Glutamatergic neuron (in vitro differentiated cells): ENCODE measurements around the gene FLCN. TPM values are rescaled to one million over a fixed set of nuclear protein-coding genes. Genes with fewer than 3 reads are reported as not detected.
"Not testable (repeated sequence)": the region's sequence is repeated elsewhere in the genome, so short reads cannot be mapped to it uniquely, and the experiment has no call there.

Experiments used
- DNase-seq: peaks from one replicate; pipeline ENCODE4 v3.0.0; 2022
- H3K27ac Mint-ChIP-seq: one replicate; pipeline ENCODE4 v1.8.0; 2020; ENCODE audit warnings: mild to moderate bottlenecking, mixed read lengths, inconsistent platforms; ENCODE audit not compliant: unreplicated experiment
- H3K27me3 Mint-ChIP-seq: one replicate; pipeline ENCODE4 v1.8.0; 2020; ENCODE audit warnings: mild to moderate bottlenecking, moderate library complexity, mixed read lengths, inconsistent platforms; ENCODE audit not compliant: unreplicated experiment
- H3K36me3 Mint-ChIP-seq: one replicate; pipeline ENCODE4 v1.8.0; 2020; ENCODE audit warnings: mild to moderate bottlenecking, mixed read lengths, inconsistent platforms; ENCODE audit not compliant: unreplicated experiment
- H3K4me1 Mint-ChIP-seq: one replicate; pipeline ENCODE4 v1.8.0; 2020; ENCODE audit warnings: mild to moderate bottlenecking, low read depth, mixed read lengths, inconsistent platforms; ENCODE audit not compliant: unreplicated experiment
- H3K4me3 Mint-ChIP-seq: one replicate; pipeline ENCODE4 v1.8.0; 2020; ENCODE audit warnings: mild to moderate bottlenecking, mixed read lengths, inconsistent platforms; ENCODE audit not compliant: unreplicated experiment
- H3K9me3 Mint-ChIP-seq: one replicate; pipeline ENCODE4 v1.8.0; 2020; ENCODE audit warnings: mild to moderate bottlenecking, moderate library complexity, mixed read lengths, inconsistent platforms; ENCODE audit not compliant: unreplicated experiment
- CTCF ChIP-seq: fragments of 200-600 bp; sonication (generic); IDR thresholded peaks from one replicate; pipeline ENCODE4 v1.5.0; 2021; ENCODE audit not compliant: partially characterized antibody, unreplicated experiment
- total RNA-seq: library from RNA; stranded (reverse); fragmentation: NEBNext Ultra II Directional; extraction: Animal tissue kit (Norgen Biotek cat#: 25700); gene quantifications from one replicate; pipeline ENCODE4 v1.2.1, GENCODE V29; 2021; ENCODE audit not compliant: unreplicated experiment

Gene FLCN
- total RNA-seq, 1 donor from 2014 or later, result 131 TPM

GRCh38 chr17:17189559-17189958 is 47.4 kb downstream of the FLCN start:
- peaks cover 23% of the 10 kb centered on the region for H3K4me1 Mint-ChIP-seq
- no peak overlapping the region for H3K4me3 Mint-ChIP-seq
- no peak for TF ChIP-seq CTCF
- H3K27me3 Mint-ChIP-seq, result peaks cover 6% of the 10 kb centered on the region
- DNase-seq, result no peak
- peaks cover 14% of the 10 kb centered on the region for H3K9me3 Mint-ChIP-seq
- H3K27ac Mint-ChIP-seq, result no peak overlapping the region
- peaks cover 9% of the 10 kb centered on the region for H3K36me3 Mint-ChIP-seq

- H3K4me3 Mint-ChIP-seq, result no peak overlapping the region
- peaks cover 16% of the 10 kb centered on the region for H3K9me3 Mint-ChIP-seq
- no peak for TF ChIP-seq CTCF
- peaks cover 6% of the 10 kb centered on the region for H3K27me3 Mint-ChIP-seq
- H3K4me1 Mint-ChIP-seq, result peaks cover 27% of the 10 kb centered on the region
- no peak for DNase-seq
- peaks cover 9% of the 10 kb centered on the region for H3K36me3 Mint-ChIP-seq
- no peak overlapping the region for H3K27ac Mint-ChIP-seq
These were observed 48.4 kb downstream of the FLCN start for GRCh38 chr17:17188586-17188985.

- no peak for TF ChIP-seq CTCF
- Mint-ChIP-seq H3K27ac (peak overlapping the region; percentile 43), H3K4me3 (no peak overlapping the region), H3K9me3 (peaks cover 15% of the 10 kb centered on the region), H3K27me3 (peaks cover 6% of the 10 kb centered on the region), H3K36me3 (peaks cover 9% of the 10 kb centered on the region), H3K4me1 (peaks cover 25% of the 10 kb centered on the region)
- DNase-seq, result no peak
These were observed 50.1 kb downstream of the FLCN start for GRCh38 chr17:17186551-17187505.

GRCh38 chr17:17186051-17186450 is 50.9 kb downstream of the FLCN start:
- Mint-ChIP-seq H3K36me3 (peaks cover 9% of the 10 kb centered on the region), H3K27me3 (peaks cover 6% of the 10 kb centered on the region), H3K9me3 (peaks cover 14% of the 10 kb centered on the region), H3K4me3 (no peak overlapping the region), H3K4me1 (peaks cover 24% of the 10 kb centered on the region), H3K27ac (no peak overlapping the region)
- DNase-seq, result no peak
- no peak for TF ChIP-seq CTCF

GRCh38 chr17:17184985-17185757 is 51.8 kb downstream of the FLCN start:
- H3K27ac Mint-ChIP-seq, DNase-seq, H3K27me3 Mint-ChIP-seq, H3K4me3 Mint-ChIP-seq: not testable (repeated sequence)
- H3K4me1 Mint-ChIP-seq, result peaks cover 22% of the 10 kb centered on the region
- H3K9me3 Mint-ChIP-seq, result peaks cover 19% of the 10 kb centered on the region
- peaks cover 13% of the 10 kb centered on the region for H3K36me3 Mint-ChIP-seq
